ENCODE data around the gene RAD54L.
"Not testable (repeated sequence)": the region's sequence is repeated elsewhere in the genome, so short reads cannot be mapped to it uniquely, and the experiment has no call there.

RAD54L gene

DNA sequence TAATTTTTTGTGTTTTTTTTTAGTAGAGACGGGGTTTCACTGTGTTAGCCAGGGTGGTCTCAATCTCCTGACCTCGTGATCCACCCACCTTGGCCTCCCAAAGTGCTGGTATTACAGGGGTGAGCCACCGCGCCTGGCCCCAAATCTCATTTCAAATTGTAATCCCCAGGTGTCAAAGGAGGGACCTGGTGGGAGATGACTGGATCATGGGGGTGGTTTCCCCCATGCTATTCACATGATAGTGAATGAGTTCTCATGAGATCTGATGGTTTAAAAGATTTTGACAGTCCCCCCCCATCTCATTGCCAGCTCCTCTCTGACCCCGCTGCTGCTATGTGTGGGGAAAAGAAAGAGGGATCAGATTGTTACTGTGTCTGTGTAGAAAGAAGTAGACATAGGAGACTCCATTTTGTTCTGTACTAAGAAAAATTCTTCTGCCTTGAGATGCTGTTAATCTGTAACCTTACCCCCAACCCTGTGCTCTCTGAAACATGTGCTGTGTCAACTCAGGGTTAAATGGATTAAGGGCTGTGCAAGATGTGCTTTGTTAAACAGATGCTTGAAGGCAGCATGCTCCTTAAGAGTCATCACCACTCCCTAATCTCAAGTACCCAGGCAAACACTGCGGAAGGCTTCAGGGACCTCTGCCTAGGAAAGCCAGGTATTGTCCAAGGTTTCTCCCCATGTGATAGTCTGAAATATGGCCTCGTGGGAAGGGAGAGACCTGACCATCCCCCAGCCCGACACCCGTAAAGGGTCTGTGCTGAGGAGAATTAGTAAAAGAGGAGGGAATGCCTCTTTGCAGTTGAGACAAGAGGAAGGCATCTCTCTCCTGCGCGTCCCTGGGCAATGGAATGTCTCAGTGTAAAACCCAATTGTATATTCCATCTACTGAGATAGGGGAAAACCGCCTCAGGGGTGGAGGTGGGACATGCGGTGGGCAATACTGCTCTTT, 72.7 kb downstream of the RAD54L start:
- DNase-seq (ENCODE audit: low read depth), result not testable (repeated sequence)

DNA sequence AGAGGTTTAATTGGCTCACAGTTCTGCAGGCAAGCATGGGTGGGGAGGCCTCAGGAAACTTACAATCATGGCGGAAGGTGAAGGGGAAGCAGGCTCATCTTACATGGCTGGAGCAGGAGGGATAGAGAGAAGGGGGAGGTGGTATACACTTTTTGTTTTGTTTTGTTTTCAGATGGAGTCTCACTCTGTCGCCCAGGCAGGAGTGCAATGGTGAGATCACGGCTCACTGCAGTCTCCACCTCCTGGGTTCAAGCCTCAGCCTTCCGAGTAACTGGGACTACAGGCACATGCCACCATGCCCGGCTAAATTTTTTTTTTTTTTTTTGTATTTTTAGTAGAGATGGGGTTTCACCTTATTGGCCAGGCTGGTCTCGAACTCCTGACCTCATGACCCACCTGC, 74.6 kb downstream of the RAD54L start:
- not testable (repeated sequence) for DNase-seq (ENCODE audit: low read depth)

DNA sequence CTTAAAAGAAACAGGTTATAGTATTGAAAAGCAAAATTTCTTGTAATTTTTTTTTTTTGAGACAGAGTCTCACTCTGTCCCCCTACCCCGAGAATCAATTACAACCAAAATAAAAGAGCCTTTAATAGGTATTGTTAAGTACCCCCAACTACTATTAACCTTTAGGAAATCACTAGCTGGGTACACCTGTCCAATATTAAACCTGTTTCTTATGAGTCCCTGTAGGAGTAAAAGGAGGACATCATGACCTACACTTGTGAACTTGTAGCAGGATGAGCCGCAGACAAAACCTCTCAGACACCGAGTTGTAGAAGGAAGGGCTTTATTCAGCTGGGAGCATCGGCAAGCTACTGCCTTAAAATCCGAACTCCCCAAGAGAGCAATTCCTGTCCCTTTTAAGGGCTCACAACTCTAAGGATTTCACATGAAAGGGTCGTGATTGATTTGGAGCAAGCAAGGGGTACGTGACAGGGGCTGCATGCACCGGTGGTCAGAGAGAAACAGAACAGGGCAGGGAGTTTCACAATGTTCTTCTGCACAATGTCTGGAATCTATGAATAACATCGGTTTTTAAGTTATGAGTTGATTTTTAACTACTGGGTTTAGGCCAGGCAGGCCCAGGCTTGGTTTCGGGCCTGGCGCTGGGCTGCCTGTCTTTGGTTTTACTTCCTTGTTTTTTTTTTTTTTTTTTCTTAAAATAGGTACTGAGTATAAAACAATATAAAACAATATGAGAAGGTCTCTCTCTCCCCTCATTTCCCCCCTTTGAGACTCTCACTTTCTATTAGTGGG, 77.9 kb downstream of the RAD54L start:
- not testable (repeated sequence) for DNase-seq (ENCODE audit: low read depth)
